Uterus (tissue), 2 donors: ENCODE measurements around the gene PSG6.
"Not testable (repeated sequence)": the region's sequence is repeated elsewhere in the genome, so short reads cannot be mapped to it uniquely, and the experiment has no call there.

ENCODE experiments used
- POLR2A ChIP-seq, 2 donors: fragments of 450-650 bp; IDR thresholded peaks; one replicate each; pipeline ENCODE4 v1.6.1; 2016; ENCODE audit warnings: antibody characterized with exemption in 2 of 2, mild to moderate bottlenecking in 1 of 2, moderate library complexity in 1 of 2
- TF ChIP-seq, protein P1 (sequence below), 4 experiments: fragments of 200-600 bp in 2 of 4; fragments of 450-650 bp in 2 of 4; sonication (generic) in 2 of 4; IDR thresholded peaks; one replicate each; pipeline ENCODE4 v1.5.1; 2016 to 2019; ENCODE audit warnings: antibody characterized with exemption in 4 of 4, mild to moderate bottlenecking in 2 of 4, moderate library complexity in 1 of 4

DNA sequence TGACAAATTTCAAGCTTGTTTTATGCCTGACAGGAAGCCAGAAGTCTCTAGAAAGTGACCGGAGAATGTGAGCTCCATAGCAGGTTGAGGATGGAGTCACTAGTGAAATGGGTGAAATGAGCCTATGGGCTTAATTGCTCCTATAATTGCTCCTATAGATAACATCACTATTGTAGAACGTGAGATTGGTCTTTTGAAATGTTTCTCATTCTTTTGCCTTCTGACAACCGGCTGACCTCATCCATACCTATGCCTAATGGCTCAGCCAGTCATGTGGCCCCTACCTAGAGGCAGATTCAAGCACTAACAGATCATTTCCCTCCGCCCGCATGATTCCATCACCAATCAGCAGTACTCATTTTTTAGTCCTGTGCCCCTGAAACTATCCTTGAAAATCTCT lies 4.2 kb downstream of the PSG6 start:
- not testable (repeated sequence) for TF ChIP-seq POLR2A (IDR thresholded peaks at IDR 0.05)
- TF ChIP-seq, protein P1, sequence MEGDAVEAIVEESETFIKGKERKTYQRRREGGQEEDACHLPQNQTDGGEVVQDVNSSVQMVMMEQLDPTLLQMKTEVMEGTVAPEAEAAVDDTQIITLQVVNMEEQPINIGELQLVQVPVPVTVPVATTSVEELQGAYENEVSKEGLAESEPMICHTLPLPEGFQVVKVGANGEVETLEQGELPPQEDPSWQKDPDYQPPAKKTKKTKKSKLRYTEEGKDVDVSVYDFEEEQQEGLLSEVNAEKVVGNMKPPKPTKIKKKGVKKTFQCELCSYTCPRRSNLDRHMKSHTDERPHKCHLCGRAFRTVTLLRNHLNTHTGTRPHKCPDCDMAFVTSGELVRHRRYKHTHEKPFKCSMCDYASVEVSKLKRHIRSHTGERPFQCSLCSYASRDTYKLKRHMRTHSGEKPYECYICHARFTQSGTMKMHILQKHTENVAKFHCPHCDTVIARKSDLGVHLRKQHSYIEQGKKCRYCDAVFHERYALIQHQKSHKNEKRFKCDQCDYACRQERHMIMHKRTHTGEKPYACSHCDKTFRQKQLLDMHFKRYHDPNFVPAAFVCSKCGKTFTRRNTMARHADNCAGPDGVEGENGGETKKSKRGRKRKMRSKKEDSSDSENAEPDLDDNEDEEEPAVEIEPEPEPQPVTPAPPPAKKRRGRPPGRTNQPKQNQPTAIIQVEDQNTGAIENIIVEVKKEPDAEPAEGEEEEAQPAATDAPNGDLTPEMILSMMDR (IDR thresholded peaks at IDR 0.05) = not testable (repeated sequence)
